Measurements from ENCODE around the gene POMT2.

DNA sequence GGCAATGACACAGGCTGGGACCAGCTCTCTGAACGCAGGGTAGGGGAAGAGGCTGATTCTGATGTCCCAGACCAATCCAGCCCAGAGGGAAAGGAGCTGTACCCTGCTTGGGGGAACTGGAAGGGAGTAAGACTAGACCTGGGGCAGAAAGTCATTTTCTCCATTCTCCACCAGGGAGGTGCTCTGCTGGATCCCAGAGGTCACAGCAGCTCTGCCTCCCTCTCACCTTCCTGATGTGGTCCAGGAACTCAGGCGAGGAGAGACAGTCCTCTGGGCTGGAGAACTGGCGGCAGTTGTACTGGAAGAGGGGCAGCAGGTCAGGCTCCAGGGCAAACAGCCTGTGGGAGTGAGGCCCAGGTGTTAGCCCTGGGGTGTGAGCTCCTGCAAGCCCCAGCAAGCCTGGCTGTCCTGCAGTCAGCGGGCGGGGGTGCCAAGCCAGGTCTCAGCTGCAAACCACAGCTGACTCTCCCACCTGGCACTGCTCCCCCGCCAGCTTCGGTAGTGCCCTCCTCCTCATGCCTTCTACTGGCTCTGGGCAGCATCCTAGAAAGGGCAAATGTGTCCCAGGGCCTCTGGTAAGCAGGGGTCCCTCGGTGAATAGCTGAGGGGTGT, 51.6 kb downstream of the POMT2 start:
- TF ChIP-seq, protein P1, sequence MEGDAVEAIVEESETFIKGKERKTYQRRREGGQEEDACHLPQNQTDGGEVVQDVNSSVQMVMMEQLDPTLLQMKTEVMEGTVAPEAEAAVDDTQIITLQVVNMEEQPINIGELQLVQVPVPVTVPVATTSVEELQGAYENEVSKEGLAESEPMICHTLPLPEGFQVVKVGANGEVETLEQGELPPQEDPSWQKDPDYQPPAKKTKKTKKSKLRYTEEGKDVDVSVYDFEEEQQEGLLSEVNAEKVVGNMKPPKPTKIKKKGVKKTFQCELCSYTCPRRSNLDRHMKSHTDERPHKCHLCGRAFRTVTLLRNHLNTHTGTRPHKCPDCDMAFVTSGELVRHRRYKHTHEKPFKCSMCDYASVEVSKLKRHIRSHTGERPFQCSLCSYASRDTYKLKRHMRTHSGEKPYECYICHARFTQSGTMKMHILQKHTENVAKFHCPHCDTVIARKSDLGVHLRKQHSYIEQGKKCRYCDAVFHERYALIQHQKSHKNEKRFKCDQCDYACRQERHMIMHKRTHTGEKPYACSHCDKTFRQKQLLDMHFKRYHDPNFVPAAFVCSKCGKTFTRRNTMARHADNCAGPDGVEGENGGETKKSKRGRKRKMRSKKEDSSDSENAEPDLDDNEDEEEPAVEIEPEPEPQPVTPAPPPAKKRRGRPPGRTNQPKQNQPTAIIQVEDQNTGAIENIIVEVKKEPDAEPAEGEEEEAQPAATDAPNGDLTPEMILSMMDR (IDR thresholded peaks at IDR 0.05): no peak
- TF ChIP-seq POLR2A (IDR thresholded peaks at IDR 0.05) (no peak), POLR2AphosphoS5 (IDR thresholded peaks at IDR 0.05) (no peak)
